GM04503 (cell line): ENCODE results near the gene GIGYF1.

Source experiments
- DNase-seq: peaks from one replicate; pipeline ENCODE4 v3.0.0-alpha.2; 2012; ENCODE audit warnings: low read depth

Gene GIGYF1

DNA sequence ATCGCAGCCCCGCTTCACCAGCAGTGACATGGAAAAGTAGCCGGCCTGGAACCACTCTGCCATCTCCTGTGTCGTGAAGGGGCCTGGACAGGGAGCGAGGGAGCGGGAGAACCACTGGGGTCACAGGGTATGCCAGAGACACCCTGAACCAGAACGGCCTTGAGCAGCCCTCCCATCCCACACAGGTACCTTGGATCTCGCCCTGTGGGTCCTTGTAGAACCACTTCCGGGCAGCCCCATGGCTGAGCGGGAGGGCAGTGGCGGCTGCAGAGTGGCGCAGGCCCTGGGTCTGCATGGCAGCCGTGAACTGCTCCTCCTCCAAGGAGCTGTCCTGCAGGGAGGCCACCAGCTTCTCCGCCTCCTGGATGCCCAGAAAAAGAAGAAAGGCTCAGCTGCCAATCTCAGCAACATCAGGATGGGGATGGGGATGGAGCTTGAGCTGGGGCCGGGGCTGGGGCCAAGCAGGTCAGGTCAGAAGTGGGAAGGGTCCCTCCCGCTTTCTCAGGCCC is 9.5 kb downstream of the GIGYF1 start:
- DNase-seq: no peak

DNA sequence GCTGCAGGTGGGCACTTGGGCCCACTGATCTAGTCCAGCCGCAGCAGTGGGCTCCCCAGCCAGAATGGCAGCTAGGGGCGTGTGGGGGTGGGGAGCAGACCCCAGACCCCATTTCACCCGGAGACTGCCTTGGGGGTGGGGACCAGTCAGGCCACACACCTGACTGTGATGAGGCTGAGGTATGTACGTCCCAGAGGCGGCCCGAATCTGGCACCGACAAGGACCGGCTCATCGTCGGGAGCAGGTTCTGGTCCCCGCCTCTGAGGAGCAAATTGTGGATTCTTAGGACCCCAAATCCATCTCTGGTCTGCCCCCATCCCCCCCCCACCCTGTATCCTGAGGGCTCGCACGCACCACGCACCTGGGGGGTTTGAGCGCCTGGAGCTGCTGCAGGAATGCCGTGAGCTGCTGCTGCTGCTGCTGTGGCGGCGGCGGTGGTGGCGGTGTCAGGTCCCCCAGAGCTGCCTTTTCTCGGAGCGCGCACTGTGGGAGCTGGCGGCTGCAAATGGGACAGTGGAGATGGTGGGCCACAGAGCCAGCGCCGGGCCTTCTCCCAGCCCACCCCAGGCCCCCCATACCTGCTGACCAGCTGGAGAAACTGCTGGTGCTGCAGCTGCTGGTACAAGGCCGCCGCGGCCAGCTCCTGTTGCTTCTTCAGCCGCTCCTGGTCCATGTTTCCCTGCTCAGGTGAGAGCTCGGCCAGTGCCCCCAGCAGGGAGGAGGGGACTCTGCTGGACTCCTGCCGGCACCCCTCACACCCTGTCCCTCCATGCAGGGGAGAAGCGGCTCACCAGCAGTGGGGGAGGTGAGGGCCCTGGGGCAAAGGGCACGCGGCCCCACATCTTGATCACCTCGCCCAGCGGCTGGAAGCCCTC is 10.2 kb downstream of the GIGYF1 start:
- DNase-seq: no peak

DNA sequence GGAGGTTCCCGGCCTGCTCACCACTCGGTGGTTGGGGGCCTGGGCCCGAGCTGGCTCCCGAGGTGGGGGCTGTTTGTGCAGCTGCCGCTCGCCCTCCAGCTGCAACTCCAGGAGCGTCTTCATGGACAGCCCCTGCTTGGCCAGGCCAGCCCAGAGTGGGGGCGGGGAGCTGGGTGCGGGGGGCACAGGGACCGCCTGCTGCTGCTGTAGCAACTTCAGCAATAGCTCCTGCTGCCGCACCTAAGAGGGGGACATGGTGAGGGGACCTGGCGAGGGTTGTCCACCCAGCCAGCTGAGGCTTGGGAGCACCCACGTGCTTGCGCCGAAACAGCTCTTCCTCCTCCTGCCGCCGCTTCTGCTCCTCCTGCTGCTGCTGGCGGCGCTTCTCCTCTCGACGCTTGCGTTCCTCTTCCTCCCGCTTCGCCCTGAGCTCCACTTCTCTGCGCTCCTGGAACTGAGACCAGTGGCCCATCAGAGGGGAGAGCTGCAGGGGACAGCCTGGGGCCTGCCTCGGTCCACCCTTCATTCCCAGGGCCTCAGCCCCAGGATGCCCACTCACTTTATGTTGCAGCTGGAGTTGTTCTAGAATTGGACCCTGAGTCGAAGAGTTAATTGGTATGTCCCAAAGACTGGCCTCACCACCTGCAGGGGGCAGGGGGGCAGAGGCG is 10.9 kb downstream of the GIGYF1 start:
- no peak for DNase-seq

DNA sequence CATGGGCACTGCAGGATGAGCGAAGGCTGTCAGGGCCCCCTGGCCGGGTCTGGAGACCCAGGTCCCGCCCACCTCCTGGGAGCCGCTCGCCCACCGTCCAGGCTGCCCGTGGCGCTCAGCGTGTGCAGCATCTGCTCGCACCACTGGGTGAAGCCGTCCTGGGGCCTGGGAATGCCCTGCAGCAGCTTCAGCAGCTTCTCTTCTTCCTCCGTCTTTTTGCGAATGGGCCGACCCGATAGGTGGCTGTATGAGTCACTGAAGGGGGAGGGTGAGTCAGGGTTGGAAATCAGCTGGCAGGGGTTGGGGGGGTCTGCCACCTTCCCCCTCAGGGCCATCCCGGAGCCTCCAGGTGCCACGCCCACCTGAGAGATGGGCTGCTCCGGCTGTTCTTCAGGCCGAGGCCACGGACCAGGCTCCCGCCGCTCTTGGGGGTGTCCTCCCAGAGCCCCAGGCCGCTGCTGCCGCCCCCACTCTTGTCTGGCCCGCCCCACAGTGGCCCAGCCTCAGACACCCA is 11.8 kb downstream of the GIGYF1 start:
- DNase-seq: no peak

DNA sequence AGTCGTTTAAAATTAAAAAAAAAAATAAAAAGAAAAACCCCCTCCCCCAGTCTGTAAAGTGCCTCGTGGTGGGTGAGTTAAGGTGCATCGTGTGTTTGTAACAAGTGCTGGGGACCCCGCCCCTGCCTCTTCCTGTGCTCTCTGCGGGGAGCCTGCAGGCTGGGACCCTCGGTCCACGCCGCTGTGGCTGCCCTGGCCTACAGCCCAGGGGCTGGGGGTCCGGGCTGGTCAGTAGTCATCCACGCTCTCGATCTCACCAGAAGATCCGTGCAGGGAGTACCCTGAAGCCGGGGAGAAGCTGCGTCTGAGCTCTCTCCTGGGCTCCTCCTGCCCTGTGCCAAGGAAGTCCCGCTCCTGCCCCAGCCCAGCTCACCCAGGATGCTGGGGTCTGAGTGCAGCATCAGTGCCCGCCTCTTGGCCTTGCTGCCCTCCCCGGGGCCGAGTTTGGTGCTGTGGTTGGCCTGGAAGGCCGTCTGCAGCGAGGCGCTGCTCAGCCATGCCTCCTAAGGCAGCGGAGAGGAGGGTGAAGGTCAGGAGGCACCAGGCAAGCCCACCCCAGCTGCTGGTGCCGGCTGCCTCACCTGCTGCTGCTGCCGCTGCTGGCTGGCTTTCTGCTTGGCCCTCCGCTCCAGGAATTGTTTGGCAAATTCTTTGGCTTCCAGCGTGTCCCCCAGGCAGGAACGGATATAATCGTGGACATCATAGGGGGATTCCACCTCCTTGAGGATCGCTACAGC is 12.4 kb downstream of the GIGYF1 start:
- DNase-seq: no peak

DNA sequence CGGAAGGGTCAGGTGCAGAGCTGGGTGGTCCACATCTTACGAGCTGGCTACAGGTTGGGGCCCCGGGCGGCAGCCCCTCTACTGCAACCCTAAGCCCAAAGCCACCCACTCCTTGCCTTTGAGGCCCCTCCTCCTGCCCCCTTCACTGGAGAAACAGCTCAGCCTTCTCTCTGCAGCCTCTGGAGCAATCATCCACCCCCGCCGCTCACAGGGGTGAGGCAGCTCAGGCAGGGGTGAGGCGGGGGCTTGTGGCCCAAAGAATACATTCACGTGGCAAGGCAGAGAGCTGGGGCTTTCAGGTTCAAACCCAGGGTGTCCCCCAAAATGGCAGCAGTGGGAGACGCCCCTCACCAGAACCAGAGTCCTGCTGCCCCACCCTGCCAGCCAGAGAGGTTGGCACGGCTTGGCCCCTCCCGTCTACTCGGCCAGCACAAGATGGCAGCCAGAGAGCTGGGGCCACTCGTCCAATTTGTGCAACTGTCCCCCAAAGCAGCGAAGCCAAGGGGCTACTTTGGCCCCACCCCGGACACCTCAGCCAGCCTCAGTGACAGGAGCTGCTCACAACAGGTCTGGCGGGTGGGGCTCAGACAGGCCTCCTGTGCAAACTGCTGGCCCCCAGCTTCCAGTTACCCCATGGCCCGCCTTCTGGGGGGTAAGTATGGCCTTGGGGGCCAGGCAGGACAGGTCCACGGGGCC is 13.3 kb downstream of the GIGYF1 start:
- no peak for DNase-seq

DNA sequence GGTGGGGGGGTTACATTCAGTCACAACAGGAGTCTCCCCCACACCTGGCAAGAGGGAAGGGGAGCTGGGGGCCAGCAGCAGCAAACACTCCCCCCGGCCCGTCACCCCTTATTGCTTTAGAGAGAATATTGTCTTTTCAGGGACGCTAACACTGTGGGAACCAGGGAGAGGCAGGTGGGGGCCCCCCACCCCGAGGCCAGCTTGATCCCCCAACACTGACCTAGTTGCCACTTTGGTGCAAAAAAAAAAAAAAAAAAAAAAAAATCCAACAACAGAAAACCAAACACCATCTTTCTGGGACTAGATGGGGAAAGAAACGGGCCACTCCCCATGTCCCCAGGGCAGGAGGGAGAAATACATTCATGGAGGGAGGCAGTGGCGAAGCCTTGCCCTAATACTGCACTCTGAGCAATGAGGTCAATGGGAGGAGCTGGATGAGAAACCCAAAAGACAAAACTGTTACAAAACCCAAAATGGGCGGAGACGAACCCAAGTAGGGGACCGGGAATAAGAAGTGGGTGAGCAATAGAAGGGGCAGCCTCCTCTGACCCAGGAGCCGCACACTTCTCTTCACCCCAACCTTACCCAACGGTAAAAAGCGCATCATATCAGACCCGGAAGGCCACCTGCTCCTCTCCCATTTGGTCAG is 14.0 kb downstream of the GIGYF1 start:
- no peak for DNase-seq

DNA sequence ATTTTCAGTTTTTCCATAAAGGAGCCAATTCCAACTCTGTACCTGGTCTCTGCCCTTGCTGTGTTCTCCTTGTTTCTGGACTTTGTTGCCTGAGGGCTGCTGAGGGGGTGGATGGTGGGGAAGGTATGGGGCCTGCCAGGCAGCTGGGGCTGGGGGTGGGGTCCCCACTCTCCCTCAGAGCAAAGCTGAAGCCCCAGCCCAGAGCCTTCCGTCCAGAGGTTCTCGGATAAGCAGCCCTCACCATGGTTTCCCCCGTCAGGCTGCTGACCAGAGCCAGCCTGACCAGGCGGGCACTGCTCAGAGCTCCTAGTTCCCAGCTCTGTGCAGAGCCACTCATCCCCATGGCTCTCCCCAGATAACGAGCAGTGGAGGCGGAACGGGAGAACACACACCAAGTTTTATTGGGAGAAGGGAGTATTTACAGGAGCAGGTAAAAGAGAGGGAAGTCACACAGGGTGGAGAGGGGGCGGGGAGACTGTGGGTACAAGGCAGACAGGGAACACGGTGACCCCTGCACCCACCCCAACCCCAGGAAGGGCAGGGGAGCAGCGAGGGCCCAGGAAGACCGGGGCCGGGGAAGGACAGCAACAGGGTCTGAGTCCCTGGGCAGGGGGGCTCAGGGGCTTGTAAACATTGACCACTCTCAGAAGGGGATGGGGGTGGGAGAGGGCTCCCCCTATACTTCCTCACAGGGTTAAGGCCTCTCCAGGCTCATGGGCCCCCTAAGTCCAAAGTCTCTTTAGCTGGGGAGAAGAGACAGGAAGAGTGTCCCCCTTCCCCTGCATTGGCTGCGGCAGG is 14.7 kb downstream of the GIGYF1 start:
- DNase-seq: no peak

DNA sequence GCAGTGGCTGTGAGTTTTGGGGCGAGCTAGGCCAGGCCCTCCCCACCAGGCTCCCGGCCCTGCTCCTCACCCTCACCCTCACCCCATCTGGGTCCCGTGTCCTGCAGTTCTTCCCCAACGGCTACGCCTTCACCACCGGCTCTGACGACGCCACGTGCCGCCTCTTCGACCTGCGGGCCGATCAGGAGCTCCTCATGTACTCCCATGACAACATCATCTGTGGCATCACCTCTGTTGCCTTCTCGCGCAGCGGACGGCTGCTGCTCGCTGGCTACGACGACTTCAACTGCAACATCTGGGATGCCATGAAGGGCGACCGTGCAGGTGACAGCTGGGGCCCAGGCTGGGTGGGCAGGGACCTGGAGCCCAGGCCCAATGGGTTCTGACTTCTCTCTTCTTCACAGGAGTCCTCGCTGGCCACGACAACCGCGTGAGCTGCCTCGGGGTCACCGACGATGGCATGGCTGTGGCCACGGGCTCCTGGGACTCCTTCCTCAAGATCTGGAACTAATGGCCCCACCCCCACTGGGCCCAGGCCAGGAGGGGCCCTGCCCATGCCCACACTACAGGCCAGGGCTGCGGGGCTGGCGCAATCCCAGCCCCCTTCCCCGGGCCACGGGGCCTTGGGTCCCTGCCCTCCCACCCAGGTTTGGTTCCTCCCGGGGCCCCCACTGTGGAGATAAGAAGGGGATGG is 15.6 kb downstream of the GIGYF1 start:
- no peak for DNase-seq

DNA sequence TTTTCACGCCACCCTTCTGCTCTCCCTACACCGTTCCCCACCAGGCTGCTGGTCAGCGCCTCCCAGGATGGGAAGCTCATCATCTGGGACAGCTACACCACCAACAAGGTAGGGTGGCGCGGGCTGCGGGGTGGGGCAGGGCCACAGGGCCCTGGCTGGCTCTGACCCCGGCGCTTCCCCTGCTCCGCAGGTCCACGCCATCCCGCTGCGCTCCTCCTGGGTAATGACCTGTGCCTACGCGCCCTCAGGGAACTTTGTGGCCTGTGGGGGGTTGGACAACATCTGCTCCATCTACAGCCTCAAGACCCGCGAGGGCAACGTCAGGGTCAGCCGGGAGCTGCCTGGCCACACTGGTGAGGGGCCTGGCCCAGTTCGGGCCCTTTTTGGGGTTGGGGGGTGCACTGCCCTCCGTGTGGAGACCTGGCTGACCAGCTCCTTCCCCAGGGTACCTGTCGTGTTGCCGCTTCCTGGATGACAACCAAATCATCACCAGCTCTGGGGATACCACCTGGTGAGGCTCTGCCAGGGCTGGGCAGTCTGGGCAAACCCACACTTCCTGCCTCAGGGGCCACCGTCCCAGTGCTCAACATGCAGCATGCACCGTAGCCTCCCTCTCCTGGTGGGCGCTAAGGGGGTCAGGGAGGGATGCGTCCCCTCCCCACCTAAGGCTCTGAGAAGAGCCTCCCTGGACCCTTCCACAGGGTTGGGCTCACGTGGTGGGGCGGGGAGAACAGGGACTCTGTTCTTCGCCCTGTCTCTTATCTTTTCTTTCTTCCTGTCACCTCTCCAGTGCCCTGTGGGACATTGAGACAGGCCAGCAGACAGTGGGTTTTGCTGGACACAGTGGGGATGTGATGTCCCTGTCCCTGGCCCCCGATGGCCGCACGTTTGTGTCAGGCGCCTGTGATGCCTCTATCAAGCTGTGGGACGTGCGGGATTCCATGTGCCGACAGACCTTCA is 16.5 kb downstream of the GIGYF1 start:
- no peak for DNase-seq

DNA sequence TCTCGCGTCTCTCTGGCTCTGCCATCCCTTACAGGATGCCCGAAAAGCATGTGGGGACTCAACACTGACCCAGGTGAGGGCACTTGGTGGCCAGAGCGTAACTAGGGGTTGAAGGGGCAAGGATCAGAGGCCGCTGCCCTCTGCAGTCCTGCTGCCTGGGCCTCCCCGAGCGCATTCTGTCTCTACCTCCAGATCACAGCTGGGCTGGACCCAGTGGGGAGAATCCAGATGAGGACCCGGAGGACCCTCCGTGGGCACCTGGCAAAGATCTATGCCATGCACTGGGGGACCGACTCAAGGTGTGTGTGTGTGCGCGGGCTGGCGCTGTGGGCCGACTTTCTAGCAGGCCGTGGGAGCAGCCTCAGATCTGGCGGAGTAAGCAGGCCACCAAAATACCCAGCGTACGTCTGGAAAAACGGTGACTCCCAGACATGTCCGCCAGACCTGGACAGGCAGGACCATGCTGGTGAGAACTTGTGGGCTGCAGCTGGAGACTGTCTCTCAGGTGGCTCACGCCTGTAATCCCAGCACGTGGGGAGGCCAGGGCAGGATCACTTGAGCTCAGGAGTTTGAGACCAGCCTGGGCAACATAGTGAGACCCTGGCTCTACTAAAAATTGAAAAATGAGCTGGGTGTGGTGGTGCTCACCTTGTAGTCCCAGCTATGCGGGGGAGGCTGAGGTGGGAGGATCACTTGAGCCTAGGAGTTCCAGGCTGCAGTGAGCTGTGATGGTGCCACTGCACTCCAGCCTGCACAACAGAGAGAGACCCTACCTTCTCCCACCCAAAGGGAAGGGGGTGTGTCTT is 17.3 kb downstream of the GIGYF1 start:
- no peak for DNase-seq

DNA sequence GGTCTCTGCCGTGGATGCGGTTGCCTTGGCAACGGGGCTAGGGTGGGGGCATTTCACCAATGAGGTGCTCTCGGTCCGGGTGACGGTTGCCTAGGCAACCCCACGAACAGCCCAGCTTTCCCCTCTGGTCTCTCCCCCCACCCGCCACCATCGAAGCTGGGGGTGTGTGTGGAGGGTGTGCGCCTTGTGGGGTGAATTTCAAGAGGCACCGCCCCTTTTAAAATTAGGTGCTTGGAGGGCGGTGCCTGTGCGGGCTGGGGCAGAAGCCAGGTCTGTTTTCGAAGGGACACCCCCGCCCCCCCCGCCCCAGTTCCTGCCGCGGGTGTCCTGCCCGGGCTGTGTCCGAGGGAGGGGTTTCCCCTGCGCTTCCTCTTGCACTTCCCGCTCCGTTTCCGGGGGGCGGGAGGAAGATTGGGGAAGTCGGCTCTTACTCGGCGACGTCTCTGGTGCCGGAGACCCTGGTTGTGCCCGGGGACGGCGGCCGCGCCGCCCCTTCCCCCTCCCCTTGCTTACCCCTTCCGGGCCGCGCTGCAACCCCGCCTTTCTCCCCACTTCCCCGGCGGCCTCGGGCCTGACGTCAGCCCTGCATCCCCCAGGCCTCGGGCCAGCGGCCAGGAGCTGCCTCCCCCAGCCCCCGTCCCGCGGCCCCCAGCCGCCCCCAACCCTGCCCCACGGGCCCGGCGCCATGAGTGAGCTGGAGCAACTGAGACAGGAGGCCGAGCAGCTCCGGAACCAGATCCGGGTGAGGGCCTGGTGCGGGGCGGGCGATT is 18.3 kb downstream of the GIGYF1 start:
- DNase-seq: no peak

DNA sequence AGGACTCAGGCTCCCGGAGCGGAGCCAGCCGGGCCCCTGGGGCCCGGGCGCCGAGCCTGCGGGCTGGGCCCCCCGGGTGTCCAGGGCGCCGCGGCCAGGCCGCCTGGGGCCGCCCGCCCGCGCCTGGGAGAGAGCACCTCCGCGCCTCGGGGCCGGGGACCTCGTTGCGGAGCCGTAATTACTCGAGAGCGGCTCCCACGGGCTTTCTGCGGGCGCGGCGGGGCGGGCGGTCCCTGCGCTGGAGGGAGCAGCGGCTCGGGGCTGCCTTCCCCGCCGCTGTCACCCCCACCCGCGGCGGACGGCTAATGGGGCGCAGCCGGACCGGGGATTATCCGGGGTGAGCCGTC is 19.0 kb downstream of the GIGYF1 start:
- DNase-seq: no peak

DNA sequence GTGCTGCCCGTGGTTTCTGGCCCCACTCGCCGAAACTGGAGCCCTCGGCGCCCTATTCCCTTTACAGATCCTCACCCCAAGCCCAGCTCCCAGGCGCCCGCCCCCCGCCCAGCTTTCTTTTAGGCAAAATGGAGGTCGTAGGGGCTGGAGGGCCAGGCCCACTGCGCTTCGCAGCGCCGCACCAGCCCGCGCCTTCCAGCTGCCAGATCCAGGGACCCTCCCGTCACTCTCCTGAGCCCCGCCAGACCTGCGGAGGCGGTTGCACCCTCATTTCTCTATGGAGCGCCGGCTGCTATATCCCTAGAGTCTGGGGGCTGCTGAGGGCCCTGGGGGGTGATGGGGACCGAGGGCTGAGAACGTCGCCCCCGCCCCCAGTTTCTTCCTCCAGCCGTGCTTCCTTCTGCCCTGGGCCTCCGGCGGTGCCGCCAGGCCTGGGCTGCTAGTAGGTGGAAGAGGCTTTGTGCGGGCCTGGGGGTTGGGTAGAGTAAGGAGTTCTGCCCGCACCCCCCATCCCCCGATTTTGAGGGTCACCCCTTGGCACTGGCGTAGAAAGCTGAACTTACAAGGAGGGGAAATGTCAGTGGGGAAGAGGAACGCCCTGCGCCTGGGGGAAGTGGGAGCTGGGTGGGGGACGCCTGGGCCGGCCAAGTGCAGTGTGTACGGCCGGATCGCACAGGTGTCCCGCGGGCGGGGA is 19.5 kb downstream of the GIGYF1 start:
- no peak for DNase-seq

DNA sequence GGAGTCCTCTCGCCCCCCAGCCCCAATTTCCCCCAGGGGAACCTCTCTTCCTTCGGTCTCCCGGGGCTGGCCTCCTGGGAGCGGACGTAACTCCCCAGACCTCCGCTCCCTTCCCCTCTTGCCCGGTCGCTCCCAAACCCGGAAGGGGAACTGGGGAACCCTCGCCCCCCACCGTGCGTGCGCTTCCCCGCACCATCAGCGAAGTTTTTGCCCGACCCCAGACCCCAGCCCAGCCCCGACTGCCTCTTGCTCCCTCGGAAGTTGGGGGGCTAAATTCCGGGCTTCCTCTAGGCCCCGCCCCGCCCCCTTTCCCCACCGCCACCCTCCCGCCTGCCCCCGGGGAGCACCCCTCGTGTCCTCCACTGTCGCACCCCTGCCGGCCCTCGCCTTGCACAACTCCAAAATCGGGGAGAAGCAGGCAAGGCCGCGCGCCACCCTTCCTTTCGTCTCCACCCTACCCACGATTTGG is 20.1 kb downstream of the GIGYF1 start:
- DNase-seq: no peak

DNA sequence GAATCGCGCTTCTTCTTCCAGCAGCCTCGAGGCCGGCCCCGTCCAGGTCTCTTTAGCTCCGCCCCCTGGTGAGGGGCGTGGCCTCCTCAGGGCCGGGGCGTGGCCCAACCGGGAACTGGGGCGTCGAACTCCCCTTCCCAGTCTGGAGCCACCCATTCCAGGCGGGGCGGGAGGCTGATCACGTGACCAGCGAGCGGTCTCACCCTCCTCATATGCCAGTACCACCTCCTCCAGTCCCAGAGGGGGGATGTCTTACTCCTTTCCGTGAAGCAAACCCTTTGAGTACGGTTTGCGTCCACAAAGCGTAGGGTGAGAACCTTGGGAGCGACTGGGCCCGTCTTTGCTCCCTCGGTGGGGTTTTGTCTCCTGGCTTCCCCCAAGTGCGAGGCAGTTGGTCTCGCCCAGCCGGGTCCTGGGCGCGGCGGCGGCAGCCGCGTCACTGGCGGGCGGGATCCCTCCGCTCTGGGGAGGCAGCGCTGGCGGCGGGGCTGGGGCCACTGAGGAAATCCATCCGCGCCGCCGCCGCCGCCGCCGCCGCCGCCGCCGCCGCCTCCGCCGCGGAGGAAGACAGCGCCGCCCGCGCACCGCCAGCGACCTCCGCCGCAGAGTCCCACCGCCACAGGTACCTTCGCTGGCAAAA is 20.6 kb downstream of the GIGYF1 start, which contains the start of gene GNB2:
TSS of gene GNB2 (plus strand) at position 439 of the 640 bp plus-strand sequence. CDS start 2,526 bp downstream, outside the sequence.
- DNase-seq: peak; percentile 95
